Neural cell (in vitro differentiated cells): ENCODE measurements around the gene SPPL3. TPM values are rescaled to one million over a fixed set of nuclear protein-coding genes. Genes with fewer than 3 reads are reported as not detected.
"Not testable (repeated sequence)": the region's sequence is repeated elsewhere in the genome, so short reads cannot be mapped to it uniquely, and the experiment has no call there.

ENCODE experiments used
- H2AFZ ChIP-seq: fragments of 200-600, 300-800 bp; sonication (generic), shearing (Covaris generic); 2 replicates; pipeline ENCODE4 v1.6.0; 2014; ENCODE audit warnings: low read depth, mild to moderate bottlenecking, antibody characterized with exemption, low read length, moderate library complexity
- H3F3A ChIP-seq: fragments of 200-600 bp; shearing (Covaris generic); 2 replicates; pipeline ENCODE4 v1.6.1; 2016; ENCODE audit warnings: mild to moderate bottlenecking, moderate library complexity, mixed read lengths, antibody characterized with exemption, low read length; ENCODE audit not compliant: insufficient read depth, poor library complexity, severe bottlenecking
- H3K27ac ChIP-seq: fragments of 200-600, 300-800 bp; sonication (generic), shearing (Covaris generic); 2 replicates; pipeline ENCODE4 v1.5.1; 2014; ENCODE audit warnings: mild to moderate bottlenecking, low read length, moderate library complexity
- H3K27me3 ChIP-seq: fragments of 300-800, 200-600 bp; sonication (generic), shearing (Covaris generic); 2 replicates; pipeline ENCODE4 v1.6.0; 2014; ENCODE audit warnings: mild to moderate bottlenecking, low read depth, low read length, moderate library complexity; ENCODE audit not compliant: insufficient read depth
- H3K36me3 ChIP-seq: fragments of 300-800, 200-600 bp; sonication (generic), shearing (Covaris generic); 2 replicates; pipeline ENCODE4 v1.5.1; 2014; ENCODE audit warnings: mild to moderate bottlenecking, antibody characterized with exemption, low read length, moderate library complexity; ENCODE audit not compliant: insufficient read depth
- H3K4me2 ChIP-seq: fragments of 300-800, 200-600 bp; sonication (generic), shearing (Covaris generic); 2 replicates; pipeline ENCODE4 v1.6.0; 2014; ENCODE audit warnings: mild to moderate bottlenecking, low read length
- H3K4me3 ChIP-seq: fragments of 300-800, 200-600 bp; sonication (generic), shearing (Covaris generic); 2 replicates; pipeline ENCODE4 v1.5.1; 2014; ENCODE audit warnings: mild to moderate bottlenecking, low read length, moderate library complexity
- H3K79me2 ChIP-seq: fragments of 200-600 bp; shearing (Covaris generic); replicated peaks from 2 replicates; pipeline ENCODE4 v1.6.0; 2014; ENCODE audit warnings: mild to moderate bottlenecking, low read length, moderate library complexity; ENCODE audit not compliant: insufficient read depth
- H3K9ac ChIP-seq: fragments of 300-800, 200-600 bp; sonication (generic), shearing (Covaris generic); 2 replicates; pipeline ENCODE4 v1.6.1; 2016; ENCODE audit warnings: mild to moderate bottlenecking, low read length, mixed read lengths
- H3K9me2 ChIP-seq: fragments of 200-600 bp; shearing (Covaris generic); 2 replicates; pipeline ENCODE4 v1.6.1; 2016; ENCODE audit warnings: mild to moderate bottlenecking, low read length, mixed read lengths; ENCODE audit not compliant: insufficient read depth
- H3K9me3 ChIP-seq: fragments of 200-600, 300-800 bp; sonication (generic), shearing (Covaris generic); 2 replicates; pipeline ENCODE4 v1.6.1; 2016; ENCODE audit warnings: mild to moderate bottlenecking, mixed run types, low read length, moderate library complexity, mixed read lengths
- H4K20me1 ChIP-seq: fragments of 200-600 bp; shearing (Covaris generic); 2 replicates; pipeline ENCODE4 v1.6.1; 2016; ENCODE audit warnings: mild to moderate bottlenecking, mixed run types; ENCODE audit not compliant: insufficient read depth
- CTCF ChIP-seq: fragments of 450-650 bp; IDR thresholded peaks from 2 replicates; pipeline ENCODE4 v1.5.1; 2014; ENCODE audit warnings: antibody characterized with exemption, mild to moderate bottlenecking, moderate library complexity; ENCODE audit not compliant: poor library complexity, severe bottlenecking
- EP300 ChIP-seq: fragments of 450-650 bp; conservative IDR thresholded peaks from 2 replicates; pipeline ENCODE4 v1.6.1; 2014; ENCODE audit warnings: antibody characterized with exemption, mild to moderate bottlenecking, moderate library complexity; ENCODE audit not compliant: poor library complexity, severe bottlenecking
- EZH2 ChIP-seq: fragments of 200-600, 300-800 bp; shearing (Covaris generic), sonication (generic); IDR thresholded peaks from 2 replicates; pipeline ENCODE4 v1.6.1; 2014; ENCODE audit warnings: antibody characterized with exemption, low read length, borderline replicate concordance, mild to moderate bottlenecking; ENCODE audit not compliant: insufficient read depth, poor library complexity, severe bottlenecking
- MXI1 ChIP-seq: fragments of 450-650 bp; conservative IDR thresholded peaks from 2 replicates; pipeline ENCODE4 v1.6.1; 2014; ENCODE audit warnings: antibody characterized with exemption, mild to moderate bottlenecking; ENCODE audit not compliant: poor library complexity, severe bottlenecking
- POLR2AphosphoS5 ChIP-seq: IDR thresholded peaks from 2 replicates; pipeline ENCODE4 v1.6.1; 2012
- RAD21 ChIP-seq: fragments of 450-650 bp; conservative IDR thresholded peaks from 2 replicates; pipeline ENCODE4 v1.6.1; 2014; ENCODE audit warnings: antibody characterized with exemption, mild to moderate bottlenecking, moderate library complexity
- REST ChIP-seq: IDR thresholded peaks from 2 replicates; pipeline ENCODE4 v1.6.1; 2012; ENCODE audit warnings: borderline replicate concordance
- SMC3 ChIP-seq: fragments of 450-650 bp; conservative IDR thresholded peaks from 2 replicates; pipeline ENCODE4 v1.6.1; 2014; ENCODE audit warnings: antibody characterized with exemption, mild to moderate bottlenecking, moderate library complexity; ENCODE audit not compliant: poor library complexity
- TAF1 ChIP-seq: IDR thresholded peaks from 2 replicates; pipeline ENCODE4 v1.6.1; 2012; ENCODE audit warnings: low read depth
- polyA plus RNA-seq: library from polyadenylated mRNA; depleted of rRNA; stranded (reverse); fragments of >200 nt; gene quantifications from 2 replicates; pipeline ENCODE4 v1.2.3, GENCODE V29; 2014

Gene SPPL3
- polyA plus RNA-seq, 1 donor from 2014 or later = 21.3 TPM

- Histone ChIP-seq H4K20me1 (peaks cover 9% of the 10 kb centered on the region), H3K4me2 (peak overlapping the region; percentile 86), H3K9ac (peak overlapping the region; percentile 89), H3K9me2 (no peaks in the 10 kb centered on the region), H3K4me3 (peak overlapping the region; percentile 93), H3K36me3 (no peaks in the 10 kb centered on the region), H3K27me3 (no peaks in the 10 kb centered on the region), H3F3A (no peaks in the 10 kb centered on the region), H2AFZ (no peak overlapping the region), H3K27ac (peak overlapping the region; percentile 74), H3K79me2 (peaks cover 53% of the 10 kb centered on the region), H3K9me3 (no peaks in the 10 kb centered on the region)
- no peak for TF ChIP-seq MXI1
- TF ChIP-seq SMC3 = no peak
- TF ChIP-seq POLR2AphosphoS5 = no peak
- no peak for TF ChIP-seq RAD21
- no peak for TF ChIP-seq REST
- no peak for TF ChIP-seq CTCF
- no peak for TF ChIP-seq TAF1
- no peak for TF ChIP-seq EZH2
- TF ChIP-seq EP300 = no peak
Observed at GRCh38 chr12:120902846-120903411, 1.2 kb downstream of the SPPL3 start.

- Histone ChIP-seq H3K4me2 (peak overlapping the region; percentile 86), H3K27ac (no peak overlapping the region), H3K36me3 (no peaks in the 10 kb centered on the region), H3F3A (no peaks in the 10 kb centered on the region), H3K79me2 (peaks cover 63% of the 10 kb centered on the region), H3K4me3 (peak overlapping the region; percentile 93), H3K9me2 (no peaks in the 10 kb centered on the region), H2AFZ (no peak overlapping the region), H3K9ac (no peak overlapping the region), H3K9me3 (no peaks in the 10 kb centered on the region), H4K20me1 (peaks cover 9% of the 10 kb centered on the region), H3K27me3 (no peaks in the 10 kb centered on the region)
- TF ChIP-seq POLR2AphosphoS5 = no peak
- TF ChIP-seq TAF1 = no peak
- no peak for TF ChIP-seq SMC3
- TF ChIP-seq RAD21 = no peak
- TF ChIP-seq CTCF = no peak
- no peak for TF ChIP-seq REST
- TF ChIP-seq MXI1 = no peak
- no peak for TF ChIP-seq EZH2
- TF ChIP-seq EP300 = no peak
Observed at GRCh38 chr12:120901818-120902217, 2.3 kb downstream of the SPPL3 start.

GRCh38 chr12:120901101-120901500, 3.1 kb downstream of the SPPL3 start:
- not testable (repeated sequence) for H3K9me2 ChIP-seq
- Histone ChIP-seq H3K4me3 (peak overlapping the region; percentile 93), H3K79me2 (peaks cover 70% of the 10 kb centered on the region)

More at GRCh38 chr12:120901101-120901500, 3.1 kb downstream of the SPPL3 start:
- H3K4me2 ChIP-seq, H3F3A ChIP-seq, H3K9me3 ChIP-seq, H3K27ac ChIP-seq, H4K20me1 ChIP-seq, H3K27me3 ChIP-seq, H2AFZ ChIP-seq, H3K9ac ChIP-seq, H3K36me3 ChIP-seq: not testable (repeated sequence)
